H1 (cell line): ENCODE data around the gene RASGRF1. TPM values are rescaled to one million over a fixed set of nuclear protein-coding genes. Genes with fewer than 3 reads are reported as not detected.

Experiments
- CTCF ChIA-PET: fragments of 300-600 bp; sonication (Branson Sonifier 250); formaldehyde crosslinking; loops from one replicate; lab custom pipeline; 2021; ENCODE audit not compliant: partially characterized antibody; lab: Charles Lee
- POLR2A ChIA-PET: fragments of 300-600 bp; sonication (Branson Sonifier 250); formaldehyde crosslinking; loops from one replicate; lab custom pipeline; 2021; ENCODE audit warnings: inconsistent platforms; ENCODE audit not compliant: partially characterized antibody; lab: Charles Lee
- DNase-seq, 2 experiments: peaks; one replicate each; pipeline versions ENCODE4 v3.0.0 to v3.0.0-alpha.2; 2010 to 2022; ENCODE audit warnings: low spot score in 2 of 2, low read depth in 1 of 2, mixed read lengths in 1 of 2
- FAIRE-seq: peaks from 2 replicates; lab custom pipeline; 2011; peaks lifted over from hg19 to GRCh38; lab: Jason Lieb, UNC
- H2AFZ ChIP-seq: 2 replicates; pipeline ENCODE4 v1.8.1; 2012; ENCODE audit warnings: low read length, inconsistent platforms
- H2AK5ac ChIP-seq: 2 replicates; pipeline ENCODE4 v1.6.1; 2013; ENCODE audit warnings: low read depth, low read length
- H2BK120ac ChIP-seq: replicated peaks from 2 replicates; pipeline ENCODE3; 2013; ENCODE audit warnings: low read depth, low read length, inconsistent platforms
- H2BK12ac ChIP-seq: 2 replicates; pipeline ENCODE4 v1.6.1; 2013; ENCODE audit warnings: low read depth, low read length
- H2BK15ac ChIP-seq: 2 replicates; pipeline ENCODE4 v1.6.1; 2013; ENCODE audit warnings: low read length
- H2BK20ac ChIP-seq: 2 replicates; pipeline ENCODE4 v1.6.1; 2013; ENCODE audit warnings: low read length
- H2BK5ac ChIP-seq: 2 replicates; pipeline ENCODE4 v1.6.1; 2013; ENCODE audit warnings: low read depth, low read length
- H3K14ac ChIP-seq: 2 replicates; pipeline ENCODE4 v1.6.1; 2013; ENCODE audit warnings: inconsistent platforms; ENCODE audit not compliant: insufficient read length
- H3K18ac ChIP-seq: 2 replicates; pipeline ENCODE4 v1.6.1; 2013; ENCODE audit warnings: low read length; ENCODE audit errors: extremely low read depth
- H3K23ac ChIP-seq: 2 replicates; pipeline ENCODE4 v1.6.1; 2013; ENCODE audit warnings: inconsistent platforms; ENCODE audit not compliant: insufficient read length
- H3K23me2 ChIP-seq: 2 replicates; pipeline ENCODE4 v1.6.1; 2013; ENCODE audit warnings: low read depth, low read length
- H3K27ac ChIP-seq: 2 replicates; pipeline ENCODE4 v1.6.1; 2011; ENCODE audit warnings: low read depth, low read length, inconsistent platforms
- H3K27me3 ChIP-seq, 4 experiments: replicated peaks in 1 of 4; 1 replicate in 1 of 4; 2 replicates in 3 of 4; pipeline versions ENCODE4 v1.6.1 to v1.8.1; 2011 to 2013; ENCODE audit warnings: low read length in 3 of 4, mild to moderate bottlenecking in 3 of 4, inconsistent platforms in 2 of 4, mixed read lengths in 2 of 4, moderate library complexity in 1 of 4; ENCODE audit not compliant: control insufficient read depth in 3 of 4, insufficient read depth in 3 of 4; ENCODE audit errors: extremely low read depth in 1 of 4
- H3K36me3 ChIP-seq, 4 experiments: 2 replicates each; pipeline versions ENCODE4 v1.6.1 to v1.8.1; 2011 to 2013; ENCODE audit warnings: mild to moderate bottlenecking in 4 of 4, low read length in 3 of 4, moderate library complexity in 2 of 4, control low read depth in 1 of 4, inconsistent platforms in 1 of 4; ENCODE audit not compliant: insufficient read depth in 4 of 4, control insufficient read depth in 2 of 4
- H3K4ac ChIP-seq: replicated peaks from 2 replicates; pipeline ENCODE3; 2013; ENCODE audit warnings: low read length, low read depth, mixed read lengths, inconsistent platforms; ENCODE audit not compliant: insufficient read length
- H3K4me1 ChIP-seq, 4 experiments: replicated peaks in 1 of 4; 1 replicate in 1 of 4; 2 replicates in 3 of 4; pipeline versions ENCODE4 v1.6.1 to v1.8.1; 2011 to 2013; ENCODE audit warnings: low read length in 3 of 4, inconsistent platforms in 2 of 4, mixed read lengths in 1 of 4; ENCODE audit not compliant: insufficient read depth in 4 of 4, control insufficient read depth in 3 of 4
- H3K4me2 ChIP-seq, 2 experiments: 2 replicates each; pipeline versions ENCODE4 v1.6.1 to v1.8.1; 2011 to 2013; ENCODE audit warnings: low read depth in 2 of 2, low read length in 2 of 2, control low read depth in 1 of 2, inconsistent platforms in 1 of 2, mild to moderate bottlenecking in 1 of 2; ENCODE audit not compliant: insufficient read depth in 1 of 2
- H3K4me3 ChIP-seq, 4 experiments: fragments of 200-600, 300-600 bp in 1 of 4; sonication (generic), shearing (Covaris generic), sonication (Bioruptor Twin) in 1 of 4; 2 replicates each; pipeline versions ENCODE4 v1.5.1 to v1.8.1; 2011 to 2016; ENCODE audit warnings: low read length in 4 of 4, low read depth in 3 of 4, control low read depth in 2 of 4, inconsistent platforms in 2 of 4, mild to moderate bottlenecking in 2 of 4, mixed read lengths in 1 of 4, moderate library complexity in 1 of 4; ENCODE audit not compliant: insufficient read depth in 2 of 4; ENCODE audit errors: extremely low read depth in 1 of 4
- H3K56ac ChIP-seq: replicated peaks from 2 replicates; pipeline ENCODE3; 2013; ENCODE audit warnings: low read depth, mild to moderate bottlenecking, mixed read lengths, low read length, inconsistent platforms; ENCODE audit not compliant: insufficient read length
- H3K79me1 ChIP-seq: 2 replicates; pipeline ENCODE4 v1.6.1; 2013; ENCODE audit warnings: low read depth, low read length, control low read depth
- H3K79me2 ChIP-seq, 2 experiments: 2 replicates each; pipeline versions ENCODE4 v1.6.1 to v1.8.1; 2012 to 2013; ENCODE audit warnings: low read length in 2 of 2, mild to moderate bottlenecking in 2 of 2, inconsistent platforms in 1 of 2; ENCODE audit not compliant: insufficient read depth in 2 of 2, control insufficient read depth in 1 of 2
- H3K9ac ChIP-seq, 4 experiments: replicated peaks in 1 of 4; 1 replicate in 1 of 4; 2 replicates in 3 of 4; pipeline versions ENCODE4 v1.6.1 to v1.8.1; 2011 to 2013; ENCODE audit warnings: low read depth in 3 of 4, low read length in 3 of 4, control low read depth in 2 of 4, mild to moderate bottlenecking in 2 of 4, moderate library complexity in 2 of 4, inconsistent platforms in 1 of 4; ENCODE audit errors: extremely low read depth in 1 of 4
- H3K9me3 ChIP-seq, 2 experiments: 2 replicates each; pipeline versions ENCODE4 v1.6.1 to v1.8.1; 2012 to 2013; ENCODE audit warnings: mild to moderate bottlenecking in 2 of 2, moderate library complexity in 2 of 2, control low read depth in 1 of 2, inconsistent platforms in 1 of 2, low read depth in 1 of 2, low read length in 1 of 2, mixed read lengths in 1 of 2; ENCODE audit not compliant: insufficient read depth in 2 of 2
- H4K20me1 ChIP-seq, 2 experiments: replicated peaks in 1 of 2; 2 replicates each; pipeline versions ENCODE3 to v1.8.1; 2011 to 2013; ENCODE audit warnings: inconsistent platforms in 2 of 2, low read length in 2 of 2, mild to moderate bottlenecking in 1 of 2; ENCODE audit not compliant: insufficient read depth in 2 of 2, control insufficient read depth in 1 of 2
- H4K5ac ChIP-seq: 2 replicates; pipeline ENCODE4 v1.6.1; 2013; ENCODE audit warnings: low read length, low read depth, mixed read lengths, inconsistent platforms; ENCODE audit not compliant: insufficient read length
- H4K8ac ChIP-seq: 2 replicates; pipeline ENCODE4 v1.8.0; 2013; ENCODE audit warnings: mild to moderate bottlenecking, moderate library complexity, low read length, inconsistent platforms; ENCODE audit not compliant: insufficient read depth; ENCODE audit errors: extremely low read depth
- H4K91ac ChIP-seq: replicated peaks from 2 replicates; pipeline ENCODE3; 2013; ENCODE audit warnings: low read length, mixed read lengths, inconsistent platforms; ENCODE audit not compliant: insufficient read length
- BACH1 ChIP-seq: IDR thresholded peaks from 2 replicates; pipeline ENCODE4 v1.6.1; 2012; ENCODE audit warnings: low read length, improper control_type of control experiment
- CEBPB ChIP-seq: IDR thresholded peaks from 2 replicates; pipeline ENCODE4 v1.6.1; 2012; ENCODE audit warnings: low read depth, low read length
- CREB1 ChIP-seq: IDR thresholded peaks from 2 replicates; pipeline ENCODE4 v1.6.1; 2012; ENCODE audit warnings: inconsistent platforms
- CTCF ChIP-seq, 3 experiments: IDR thresholded peaks; 1 replicate in 2 of 3; 2 replicates in 1 of 3; pipeline versions ENCODE4 v1.5.1 to v1.6.1; 2011; ENCODE audit warnings: low read length in 3 of 3, mild to moderate bottlenecking in 3 of 3, inconsistent platforms in 2 of 3, low read depth in 1 of 3, moderate library complexity in 1 of 3; ENCODE audit not compliant: insufficient read depth in 1 of 3; ENCODE audit errors: control extremely low read depth in 1 of 3
- E2F6 ChIP-seq: IDR thresholded peaks from 2 replicates; pipeline ENCODE4 v1.6.1; 2012; ENCODE audit warnings: inconsistent platforms
- HDAC2 ChIP-seq, 2 experiments: fragments of 300-600 bp in 1 of 2; sonication (generic) in 1 of 2; IDR thresholded peaks; 2 replicates each; pipeline ENCODE4 v1.6.1; 2011 to 2012; ENCODE audit warnings: low read depth in 2 of 2, low read length in 2 of 2, mild to moderate bottlenecking in 2 of 2, moderate library complexity in 2 of 2, borderline replicate concordance in 1 of 2, inconsistent platforms in 1 of 2
- KDM5A ChIP-seq: fragments of 200-600 bp; IDR thresholded peaks from 2 replicates; pipeline ENCODE4 v1.7.1; 2012; ENCODE audit warnings: mild to moderate bottlenecking, low read length, inconsistent platforms, mixed read lengths
- RAD21 ChIP-seq, 2 experiments: IDR thresholded peaks in 1 of 2; conservative IDR thresholded peaks in 1 of 2; 2 replicates each; pipeline ENCODE4 v1.6.1; 2011; ENCODE audit warnings: low read depth in 2 of 2, low read length in 2 of 2, improper control_type of control experiment in 1 of 2, inconsistent platforms in 1 of 2, mild to moderate bottlenecking in 1 of 2, moderate library complexity in 1 of 2
- SIX5 ChIP-seq: IDR thresholded peaks from 2 replicates; pipeline ENCODE4 v1.6.1; 2011; ENCODE audit warnings: mild to moderate bottlenecking, low read depth, low read length
- YY1 ChIP-seq: IDR thresholded peaks from 2 replicates; pipeline ENCODE4 v1.6.1; 2011; ENCODE audit warnings: low read depth, mild to moderate bottlenecking, low read length
- WGBS, 2 experiments: shearing (Covaris generic) in 1 of 2; methylation state at CpG; one replicate each; pipeline versions ENCODE4 v1.1.6 to v1.1.7; 2013 to 2015; ENCODE audit warnings: low lambda C conversion rate in 2 of 2, mixed read lengths in 2 of 2, inconsistent platforms in 1 of 2, low coverage in 1 of 2, missing lambda C conversion rate in 1 of 2; ENCODE audit not compliant: insufficient replicate concordance in 2 of 2, insufficient coverage in 1 of 2, insufficient read length in 1 of 2; ENCODE audit errors: extremely low coverage in 1 of 2, missing lambda C conversion rate in 1 of 2; 5-methylcytosine and 5-hydroxymethylcytosine counted together
- polyA plus RNA-seq, 7 experiments: library from polyadenylated mRNA; depleted of rRNA in 3 of 7; stranded (reverse) in 5 of 7; unstranded in 2 of 7; fragments of >200 nt in 5 of 7; fragments of 200-250 nt in 2 of 7; gene quantifications; 1 replicate in 5 of 7; 2 replicates in 1 of 7; 4 replicates in 1 of 7; pipeline versions ENCODE4 v1.2.1 to v1.2.3, GENCODE V29; 2011 to 2013; ENCODE audit warnings: missing spikeins in 2 of 7, mixed read lengths in 2 of 7
- total RNA-seq: library from RNA; stranded (reverse); fragmentation: NEBNext Ultra II Directional; extraction: Animal tissue kit (Norgen Biotek cat#: 25700); gene quantifications from 2 replicates; pipeline ENCODE4 v1.2.1, GENCODE V29; 2021

RASGRF1 gene
- total and polyA plus RNA-seq, 2 of the 8 experiments (the other 6 are each of a cell fraction or from before 2014, with no cell fraction given), result 0.42 to 0.67 TPM

- CTCF ChIA-PET, result interaction anchor here (0.6 to 7.1 kb wide), 52 partner anchors 9 to 290 kb away, joined by 3 to 171 read pairs (median 5); partner anchors contain the start of gene CTSH
- TF ChIP-seq CTCF (IDR thresholded peaks at IDR 0.05; ENCODE audit: control extremely low read depth in 1 of 3, insufficient read depth in 1 of 3, low read depth in 1 of 3, low read length in 3 of 3) (peak; percentile 95 to 99 (median 96)), CEBPB (peak; percentile 79), HDAC2 (IDR thresholded peaks at IDR 0.05; ENCODE audit: borderline replicate concordance in 1 of 2, low read depth in 2 of 2, low read length in 2 of 2) (no peak), BACH1 (no peak), CREB1 (peak; percentile 63), YY1 (peak; percentile 53; the same call in 1 of the 2 replicates), SIX5 (no peak), RAD21 (IDR thresholded peaks at IDR 0.05 in 1 of 2, conservative IDR thresholded peaks at IDR 0.05 in 1 of 2; ENCODE audit: low read depth in 2 of 2, low read length in 2 of 2) (peak; percentile 74 to 84), E2F6 (no peak), KDM5A (no peak)
Observed at GRCh38 chr15:79007066-79007465, 83.5 kb downstream of the RASGRF1 start.

More at GRCh38 chr15:79007066-79007465, 83.5 kb downstream of the RASGRF1 start:
- Histone ChIP-seq H2BK120ac (no peak overlapping the region), H4K5ac (no peak overlapping the region), H3K79me1 (no peaks in the 10 kb centered on the region), H3K27me3 (no peaks in the 10 kb centered on the region; a peak in 2 of 7 replicates), H3K56ac (no peak overlapping the region), H4K8ac (no peak overlapping the region), H2AFZ (no peak overlapping the region), H3K18ac (no peak overlapping the region), H3K27ac (no peak overlapping the region), H3K4me2 (no peak overlapping the region), H3K23me2 (no peaks in the 10 kb centered on the region), H3K4me1 (peaks cover 0 to 10% (median 0%) of the 10 kb centered on the region in 4 experiments; a peak in 3 of 7 replicates), H2BK15ac (no peak overlapping the region), H3K14ac (no peak overlapping the region), H2BK12ac (no peak overlapping the region), H3K79me2 (no peaks in the 10 kb centered on the region), H3K36me3 (no peaks in the 10 kb centered on the region), H3K9me3 (no peaks in the 10 kb centered on the region), H2BK20ac (no peak overlapping the region), H3K23ac (no peak overlapping the region), H2BK5ac (no peak overlapping the region), H3K4me3 (no peak overlapping the region), H4K20me1 (no peaks in the 10 kb centered on the region), H3K9ac (no peak overlapping the region), H2AK5ac (no peak overlapping the region), H3K4ac (no peak overlapping the region), H4K91ac (no peak overlapping the region)
- FAIRE-seq (peak; percentile 68), DNase-seq (peak; percentile 44 to 87)
- WGBS, 2 experiments, result 16% methylated on average over 3 of the region's 3 CpGs; no CpG with 5 or more reads in 1 of the 2 experiments
- POLR2A ChIA-PET, result interaction anchor here (0.6 to 1.4 kb wide), 3 partner anchors 97 to 183 kb away, joined by 3 read pairs; no protein-coding TSS in a partner anchor
